Kidney (tissue), 22 donors: ENCODE measurements around the gene NEK8. TPM values are rescaled to one million over a fixed set of nuclear protein-coding genes. Genes with fewer than 3 reads are reported as not detected.

Experiments used
- DNase-seq, 5 donors: peaks; one replicate each; pipeline ENCODE4 v3.0.0-alpha.2; 2013 to 2020
- FAIRE-seq: peaks from 2 replicates; lab custom pipeline; 2012; peaks lifted over from hg19 to GRCh38; lab: Jason Lieb, UNC
- H3K27ac ChIP-seq, 2 donors: one replicate each; pipeline ENCODE4 v1.7.0; 2013; ENCODE audit warnings: low read depth in 2 of 2, low read length in 2 of 2, inconsistent platforms in 1 of 2
- H3K27me3 ChIP-seq: one replicate; pipeline ENCODE4 v1.7.1; 2013; ENCODE audit warnings: low read length, inconsistent platforms; ENCODE audit not compliant: control insufficient read depth, insufficient read depth
- H3K36me3 ChIP-seq, 3 donors: one replicate each; pipeline versions ENCODE4 v1.7.0 to v1.7.1; 2013; ENCODE audit warnings: low read length in 3 of 3, control low read depth in 1 of 3, inconsistent platforms in 1 of 3; ENCODE audit not compliant: insufficient read depth in 3 of 3, control insufficient read depth in 2 of 3
- H3K4me1 ChIP-seq, 3 donors: one replicate each; pipeline versions ENCODE4 v1.7.0 to v1.7.1; 2013; ENCODE audit warnings: low read length in 3 of 3, inconsistent platforms in 1 of 3, low read depth in 1 of 3; ENCODE audit not compliant: control insufficient read depth in 2 of 3, insufficient read depth in 2 of 3
- H3K4me3 ChIP-seq, 3 donors: one replicate each; pipeline versions ENCODE4 v1.7.0 to v1.8.1; 2013; ENCODE audit warnings: low read length in 3 of 3, control low read depth in 1 of 3, inconsistent platforms in 1 of 3
- H3K9ac ChIP-seq, 3 donors: one replicate each; pipeline versions ENCODE4 v1.7.0 to v1.7.1; 2013; ENCODE audit warnings: low read length in 3 of 3, control low read depth in 1 of 3, inconsistent platforms in 1 of 3
- H3K9me3 ChIP-seq, 3 donors: one replicate each; pipeline versions ENCODE4 v1.7.0 to v1.7.1; 2013; ENCODE audit warnings: low read length in 3 of 3, control low read depth in 1 of 3, inconsistent platforms in 1 of 3; ENCODE audit not compliant: control insufficient read depth in 2 of 3, insufficient read depth in 1 of 3
- CTCF ChIP-seq: IDR thresholded peaks from 3 replicates; pipeline ENCODE4 v1.5.1; 2012; ENCODE audit warnings: mild to moderate bottlenecking, moderate library complexity, borderline replicate concordance; ENCODE audit not compliant: insufficient read depth; ENCODE audit errors: extremely low read depth
- intact Hi-C: fragments of 100-400 bp; cut with DNase I; formaldehyde crosslinking; loops from one replicate; pipeline ENCODE4 v1.11.1; 2022
- long read RNA-seq, 10 donors: library from polyadenylated mRNA in 1 of 10; unstranded in 1 of 10; transcript quantifications; one replicate each; pipeline ENCODE4 v2.0.0 and lab custom pipeline, GENCODE V29; 2021 to 2026
- polyA plus RNA-seq: library from polyadenylated mRNA; stranded (reverse); fragments of 350-450 nt; fragmentation: Illumina TruSeq; extraction: RNeasy Lipid Tissue Mini Kit (QIAGEN cat#74804); gene quantifications from one replicate; pipeline ENCODE4 v1.2.3, GENCODE V29; 2014; ENCODE audit warnings: low read depth, low replicate concordance; ENCODE audit not compliant: insufficient read depth
- total RNA-seq: library from RNA; stranded (reverse); fragmentation: NEBNext Ultra II Directional; extraction: Animal tissue kit (Norgen Biotek cat#: 25700); gene quantifications from one replicate; pipeline ENCODE4 v1.2.1, GENCODE V29; 2021
- donor health status: control.
- donor health status: control.
- donor health status: control.
- donor health status: control.
- donor health status: control.
- donor health status: DM: yes; HTN: yes; CAD: no.
- donor health status: Normal renal cell carcinoma (clear cell type).

NEK8 gene
- total RNA-seq (20.6 TPM), polyA plus RNA-seq (4.7 TPM)
- long read RNA-seq, donor 1, result 0 reads
- long read RNA-seq, donor 2, result 0 reads
- long read RNA-seq, donor 3, result 0 reads
- long read RNA-seq, donor 4, partial matches to known transcripts, result 0 of 22 reads
- long read RNA-seq, donor 4, other reads (novel, unspliced or antisense), result 22 of 22 reads
- long read RNA-seq, donor 5, result 0 reads
- long read RNA-seq, donor 6, result 0 reads
- long read RNA-seq, donor 7, transcript NEK8-201 (15 exons, 3,581 nt), result major isoform, 6 of 25 reads
- long read RNA-seq, donor 7, partial matches to known transcripts, result 0 of 25 reads
- long read RNA-seq, donor 7, other reads (novel, unspliced or antisense), result 19 of 25 reads
- long read RNA-seq, donor 8, partial matches to known transcripts, result 0 of 1 reads
- long read RNA-seq, donor 8, other reads (novel, unspliced or antisense), result 0 of 1 reads
- long read RNA-seq, donor 9, result 0 reads
- long read RNA-seq, donor 10, result 0 reads

- no peak for TF ChIP-seq CTCF
- H3K36me3 ChIP-seq, result peaks cover under 1 to 9% (median under 1%) of the 10 kb centered on the region in 3 donors
- FAIRE-seq (no peak), DNase-seq (peak; percentile 96 to 98 (median 97))
- H3K4me3 ChIP-seq, result peak within 1 kb of the TSS; percentile 75 to 95 (median 92)
- peaks cover 0 to 16% (median 0%) of the 10 kb centered on the region in 3 donors for H3K4me1 ChIP-seq
- intact Hi-C loops, result no loop called here
- no peaks in the 10 kb centered on the region for H3K9me3 ChIP-seq
- no peaks in the 10 kb centered on the region for H3K27me3 ChIP-seq
- H3K9ac ChIP-seq, result peak within 1 kb of the TSS; percentile 35 to 79 (median 71)
- peak within 1 kb of the TSS; percentile 96 to 99 for H3K27ac ChIP-seq
Observed at GRCh38 chr17:28728364-28729200, at the start of gene NEK8. TSS of gene NEK8 (plus strand) at chr17:28728788. CDS start at chr17:28728814, 26 bp downstream.

GRCh38 chr17:28682655-28683054 is 45.9 kb upstream of the NEK8 start:
- intact Hi-C loops, result no loop called here
- H3K4me1 ChIP-seq, result peaks cover 0 to 3% (median 0%) of the 10 kb centered on the region in 3 donors
- H3K9me3 ChIP-seq, result no peaks in the 10 kb centered on the region
- H3K4me3 ChIP-seq, result no peak overlapping the region
- peaks cover 19 to 77% (median 57%) of the 10 kb centered on the region in 3 donors for H3K36me3 ChIP-seq
- no peak for TF ChIP-seq CTCF
- no peak for FAIRE-seq
- H3K27me3 ChIP-seq, result no peaks in the 10 kb centered on the region
- peak in 1 of 5 donors; percentile 36 for DNase-seq
- peak overlapping the region in 1 of 2 donors; percentile 11 for H3K27ac ChIP-seq
- peak overlapping the region in 1 of 3 donors; percentile 17 for H3K9ac ChIP-seq

- peaks cover 0 to 3% (median 0%) of the 10 kb centered on the region in 3 donors for H3K4me1 ChIP-seq
- H3K9ac ChIP-seq, result no peak overlapping the region
- DNase-seq (peak in 4 of 5 donors; percentile 20 to 75 (median 52)), FAIRE-seq (no peak)
- no peaks in the 10 kb centered on the region for H3K27me3 ChIP-seq
- peak; percentile 32 for TF ChIP-seq CTCF
- H3K27ac ChIP-seq, result no peak overlapping the region
- H3K4me3 ChIP-seq, result no peak overlapping the region
- intact Hi-C loops, result no loop called here
- no peaks in the 10 kb centered on the region for H3K9me3 ChIP-seq
- H3K36me3 ChIP-seq, result peaks cover 17 to 82% (median 62%) of the 10 kb centered on the region in 3 donors
Observed at GRCh38 chr17:28684963-28685362, 43.6 kb upstream of the NEK8 start.
